ENCODE data around the gene ANKRD13B.

Gene ANKRD13B

GRCh38 chr17:29594519-29595090 lies 1.7 kb downstream of the ANKRD13B start:
- DNase-seq (ENCODE audit: low read depth), result no peak

- DNase-seq (ENCODE audit: low read depth), result no peak
Observed at GRCh38 chr17:29595107-29595942, 2.4 kb downstream of the ANKRD13B start.

- no peak for DNase-seq (ENCODE audit: low read depth)
Observed at GRCh38 chr17:29595943-29596774, 3.2 kb downstream of the ANKRD13B start.

GRCh38 chr17:29596811-29597210 lies 3.9 kb downstream of the ANKRD13B start:
- no peak for DNase-seq (ENCODE audit: low read depth)

GRCh38 chr17:29597361-29598172 lies 4.6 kb downstream of the ANKRD13B start:
- DNase-seq (ENCODE audit: low read depth), result no peak

GRCh38 chr17:29603109-29603674 lies 10.3 kb downstream of the ANKRD13B start:
- DNase-seq (ENCODE audit: low read depth), result no peak

GRCh38 chr17:29607557-29608195 lies 14.7 kb downstream of the ANKRD13B start:
- DNase-seq (ENCODE audit: low read depth), result no peak

GRCh38 chr17:29608986-29609385 lies 16.1 kb downstream of the ANKRD13B start:
- DNase-seq (ENCODE audit: low read depth), result no peak

GRCh38 chr17:29610395-29610794 lies 17.5 kb downstream of the ANKRD13B start:
- DNase-seq (ENCODE audit: low read depth), result no peak

GRCh38 chr17:29611351-29612093 lies 18.6 kb downstream of the ANKRD13B start:
- DNase-seq (ENCODE audit: low read depth), result no peak

- no peak for DNase-seq (ENCODE audit: low read depth)
Observed at GRCh38 chr17:29612094-29612403, 19.1 kb downstream of the ANKRD13B start.

- no peak for DNase-seq (ENCODE audit: low read depth)
Observed at GRCh38 chr17:29612404-29613280, 19.7 kb downstream of the ANKRD13B start.

GRCh38 chr17:29613352-29613837 lies 20.5 kb downstream of the ANKRD13B start:
- peak; percentile 78 for DNase-seq (ENCODE audit: low read depth)

- DNase-seq (ENCODE audit: low read depth), result no peak
Observed at GRCh38 chr17:29613856-29614255, 20.9 kb downstream of the ANKRD13B start.

- DNase-seq (ENCODE audit: low read depth), result no peak
Observed at GRCh38 chr17:29614349-29615047, 21.6 kb downstream of the ANKRD13B start.

- DNase-seq (ENCODE audit: low read depth), result peak; percentile 39
Observed at GRCh38 chr17:29615048-29615385, 22.1 kb downstream of the ANKRD13B start.

- DNase-seq (ENCODE audit: low read depth), result peak; percentile 83
Observed at GRCh38 chr17:29615492-29616299, 22.8 kb downstream of the ANKRD13B start.
